Measurements from ENCODE around the gene CS.

GRCh38 chr12:56304872-56305590, 4.9 kb upstream of the CS start:
- TF ChIP-seq REST (IDR thresholded peaks at IDR 0.05; ENCODE audit: low read depth, low read length) (no peak), MAX (IDR thresholded peaks at IDR 0.05; ENCODE audit: low read depth) (no peak), CTCF (IDR thresholded peaks at IDR 0.05) (no peak), POLR2AphosphoS5 (IDR thresholded peaks at IDR 0.05; ENCODE audit: low read depth, low read length) (no peak), EZH2phosphoT487 (IDR thresholded peaks at IDR 0.05; ENCODE audit: borderline replicate concordance, low read depth) (no peak), GABPA (IDR thresholded peaks at IDR 0.05; ENCODE audit: low read depth) (no peak), ELF1 (IDR thresholded peaks at IDR 0.05) (no peak), MEF2A (IDR thresholded peaks at IDR 0.05; ENCODE audit: borderline replicate concordance, low read depth) (no peak), EP300 (IDR thresholded peaks at IDR 0.05; ENCODE audit: borderline replicate concordance in 1 of 2, low read depth in 1 of 2, low read length in 1 of 2) (no peak), YY1 (IDR thresholded peaks at IDR 0.05; ENCODE audit: low read depth) (no peak), MXI1 (IDR thresholded peaks at IDR 0.05; ENCODE audit: low read depth, low read length) (no peak), SIN3A (IDR thresholded peaks at IDR 0.05; ENCODE audit: borderline replicate concordance, low read depth, low read length) (no peak)

Data from SK-N-SH (cell line).